NCI-H128 (cell line): ENCODE results near the gene KRT24.

Experiments
- DNase-seq: peaks from one replicate; lab custom pipeline; 2025; ENCODE audit not compliant: unreplicated experiment; lab: John Stamatoyannopoulos, UW

The KRT24 gene

DNA sequence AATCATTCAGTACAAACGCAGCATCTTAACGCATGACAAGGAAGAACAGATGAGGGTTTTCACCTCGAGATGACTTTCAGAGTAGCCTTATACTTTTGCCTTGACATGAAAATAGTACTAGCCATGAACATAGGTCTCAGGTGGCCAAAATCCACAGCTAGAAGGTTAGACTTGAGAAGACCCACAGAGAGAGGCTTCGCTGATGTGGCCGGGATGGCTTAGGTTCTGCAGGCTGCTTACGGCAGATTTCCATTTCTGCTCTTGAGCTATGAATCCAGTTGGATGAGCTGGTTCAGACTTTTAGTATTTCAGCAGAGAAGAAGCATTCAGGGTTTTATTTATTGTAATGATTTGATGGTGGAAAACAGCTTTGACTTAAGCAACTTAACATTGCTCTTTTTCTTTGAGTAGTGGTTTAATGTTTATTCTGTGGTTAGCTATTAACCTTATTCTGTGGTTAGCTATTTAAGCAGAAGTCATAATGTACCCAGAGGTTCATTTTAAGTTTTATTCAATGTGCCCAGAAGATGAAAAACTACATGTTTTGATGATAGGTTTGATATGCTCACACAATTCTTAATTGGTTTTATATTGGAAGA lies 7.6 kb downstream of the KRT24 start:
- DNase-seq = no peak

DNA sequence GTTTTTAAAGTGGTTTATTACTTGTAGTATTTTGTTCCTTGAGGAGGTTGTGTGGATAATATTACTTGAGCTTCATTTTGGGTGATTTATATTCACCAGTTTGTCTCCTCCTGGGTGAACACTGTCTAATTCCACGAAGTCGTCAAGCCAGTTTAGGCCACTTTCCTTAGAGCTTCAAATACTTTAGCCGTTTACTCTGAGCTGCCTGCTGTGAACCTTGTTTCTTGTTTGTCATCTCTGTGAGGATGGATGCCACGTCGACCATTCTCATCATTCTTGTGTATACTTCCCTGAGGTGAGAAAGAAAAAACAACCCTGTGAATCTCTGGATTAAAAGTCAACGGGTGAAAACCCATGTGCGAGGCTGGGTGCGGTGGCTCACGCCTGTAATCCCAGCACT lies 9.0 kb downstream of the KRT24 start:
- no peak for DNase-seq

DNA sequence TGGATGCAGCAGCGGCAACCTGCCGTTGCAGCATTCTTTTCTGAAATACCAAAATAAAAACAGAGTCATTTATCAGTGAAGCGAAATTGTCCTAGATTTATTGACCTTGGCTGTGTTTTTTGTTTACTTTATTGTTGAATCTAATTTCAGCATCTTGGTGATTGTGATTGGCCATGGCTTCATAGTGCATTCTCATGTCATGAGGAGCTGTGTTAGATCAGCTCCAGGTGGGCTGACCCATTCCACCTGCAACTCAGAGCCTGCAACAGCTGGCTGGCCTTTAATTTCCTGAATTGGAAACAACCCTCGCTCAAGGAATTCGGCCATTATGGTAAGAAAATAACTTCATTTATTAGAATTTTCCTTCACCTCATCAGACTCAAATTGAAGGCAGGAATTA lies 16.4 kb downstream of the KRT24 start:
- DNase-seq = no peak

DNA sequence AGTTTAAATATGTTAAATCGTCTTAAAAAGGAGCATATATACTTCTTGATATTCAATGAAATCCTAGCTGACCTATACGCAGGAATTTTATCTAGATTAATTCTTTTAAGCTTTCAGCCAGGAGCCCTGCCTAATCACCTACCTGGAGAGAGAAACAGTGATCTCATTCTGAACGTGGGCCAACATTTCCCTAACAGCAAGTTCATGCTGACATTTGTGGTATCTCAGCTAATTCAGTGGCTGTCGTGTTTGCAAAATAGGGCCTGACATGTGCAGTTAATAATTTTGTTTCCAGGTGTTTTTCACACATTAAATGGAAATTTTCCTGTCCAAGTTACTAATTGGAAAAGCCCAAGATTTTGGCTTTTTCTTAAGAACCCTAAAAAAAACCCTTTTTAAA lies 17.4 kb downstream of the KRT24 start:
- no peak for DNase-seq

DNA sequence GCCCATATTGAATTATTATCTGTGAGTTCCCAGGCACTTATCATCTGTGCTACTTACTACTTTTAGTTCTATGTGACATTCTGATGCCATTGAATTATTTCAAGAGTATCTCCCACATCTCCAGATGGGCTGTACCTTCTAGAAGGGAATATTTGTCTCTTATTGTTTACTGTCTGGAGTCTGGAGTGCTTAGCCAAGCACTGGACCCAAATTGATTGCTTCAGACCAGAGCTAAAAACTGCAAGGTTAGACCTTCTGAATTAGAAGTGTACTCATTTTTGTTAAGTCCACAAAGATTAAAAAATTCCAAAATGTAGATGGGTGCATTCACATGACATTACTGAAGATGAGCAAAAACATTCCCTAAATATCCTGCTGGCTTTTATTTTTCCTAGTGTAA lies 22.6 kb downstream of the KRT24 start:
- DNase-seq = no peak

DNA sequence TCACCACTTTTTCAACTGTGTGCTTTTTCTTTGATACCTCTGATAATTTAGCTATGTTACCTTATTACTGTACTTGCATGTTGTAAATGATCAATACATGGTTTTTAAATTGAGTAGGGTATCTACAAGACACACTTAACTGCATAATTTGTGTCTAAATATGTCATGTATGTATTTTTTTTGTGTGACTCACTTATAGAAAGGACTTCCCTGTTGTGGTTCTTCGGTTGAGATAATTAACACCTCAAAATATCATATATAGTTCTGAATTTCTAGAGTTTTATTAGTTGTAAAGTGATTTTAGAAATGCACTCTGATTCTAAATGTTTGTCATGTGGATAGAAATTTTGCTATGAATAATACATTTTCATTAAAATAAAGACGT lies 24.0 kb downstream of the KRT24 start:
- DNase-seq = no peak

DNA sequence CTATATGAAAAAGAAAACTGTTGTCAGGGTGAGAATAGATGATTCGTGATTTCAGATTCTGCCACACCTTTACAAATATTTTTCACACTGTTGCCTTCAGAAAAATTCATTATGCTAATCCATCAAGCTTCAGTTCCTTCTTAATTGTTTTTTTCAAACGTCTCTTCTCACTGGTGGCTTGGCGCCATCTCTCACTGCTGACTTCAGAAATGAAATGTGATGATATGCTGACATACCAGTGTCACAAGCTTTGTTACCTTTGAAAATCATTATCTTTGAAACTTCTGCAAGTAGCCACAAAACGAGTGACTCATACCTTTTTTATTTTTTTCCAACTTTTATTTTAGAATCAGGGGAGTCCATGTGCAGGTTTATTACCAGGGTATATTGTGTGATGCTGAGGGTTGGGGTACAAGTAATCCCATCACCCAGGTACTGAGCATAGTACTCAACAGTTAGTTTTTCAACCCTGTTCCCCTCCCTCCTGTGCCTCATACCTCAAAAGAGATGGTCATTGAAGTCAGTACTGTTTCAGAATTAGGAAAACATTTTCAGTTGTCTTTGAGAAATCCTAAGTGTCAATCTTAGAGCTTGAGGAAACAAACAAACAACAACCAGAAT lies 24.5 kb downstream of the KRT24 start:
- no peak for DNase-seq

DNA sequence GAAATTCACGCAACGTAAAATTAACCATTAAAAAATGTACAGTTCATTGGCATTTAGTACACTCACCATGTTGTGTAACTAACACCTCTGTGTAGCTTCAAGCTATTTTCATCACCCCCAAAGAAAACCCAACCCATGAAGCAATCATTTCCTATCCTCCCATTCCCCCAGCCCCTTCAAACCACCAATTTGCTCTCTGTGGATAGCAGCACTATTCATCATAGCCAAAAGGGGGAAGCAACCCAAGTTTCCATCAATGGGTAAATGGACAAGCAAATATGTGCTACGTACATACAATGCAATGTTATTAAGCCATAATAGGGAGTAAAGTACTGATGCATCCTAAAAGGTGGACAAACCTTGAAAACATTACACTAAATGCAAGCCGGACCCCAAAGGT lies 27.6 kb downstream of the KRT24 start:
- DNase-seq = no peak

DNA sequence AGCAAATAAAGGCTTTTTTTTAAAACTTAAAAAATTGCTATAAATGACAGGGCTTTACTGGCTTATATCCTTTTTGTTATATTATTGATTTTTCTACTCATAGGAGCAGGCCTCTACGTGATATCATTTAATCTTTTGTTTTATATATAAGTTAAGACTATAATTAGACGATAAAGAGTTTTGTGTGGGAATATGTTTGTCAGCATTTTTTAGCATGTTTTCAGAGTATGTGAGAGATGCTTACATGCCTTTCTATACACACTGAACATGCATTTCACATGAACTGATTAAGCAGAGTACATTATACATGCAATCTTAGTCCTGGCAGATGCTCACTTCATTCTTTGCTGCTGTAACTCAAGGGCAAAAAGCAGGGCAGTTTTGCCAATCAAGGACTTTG lies 30.9 kb downstream of the KRT24 start:
- no peak for DNase-seq

DNA sequence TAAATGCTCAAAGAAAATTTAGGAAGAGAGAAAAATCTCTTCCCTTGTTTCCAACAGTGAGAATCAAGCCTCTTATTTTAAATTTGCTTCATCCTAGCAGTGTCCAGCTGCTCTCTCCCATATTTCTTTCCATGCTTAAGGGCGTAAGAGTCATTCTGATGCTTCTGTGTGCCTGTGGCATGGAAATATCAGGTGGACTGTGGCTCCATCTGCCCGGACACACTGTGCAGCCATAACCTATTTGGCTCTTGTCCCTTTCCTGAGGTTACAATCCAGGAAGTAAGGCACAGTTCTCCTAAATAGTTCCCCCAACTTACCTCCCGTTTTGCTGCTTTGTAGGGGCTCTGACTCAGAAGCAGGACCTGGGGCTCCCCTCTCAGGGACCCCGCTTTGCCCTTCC lies 32.3 kb downstream of the KRT24 start:
- DNase-seq = no peak

DNA sequence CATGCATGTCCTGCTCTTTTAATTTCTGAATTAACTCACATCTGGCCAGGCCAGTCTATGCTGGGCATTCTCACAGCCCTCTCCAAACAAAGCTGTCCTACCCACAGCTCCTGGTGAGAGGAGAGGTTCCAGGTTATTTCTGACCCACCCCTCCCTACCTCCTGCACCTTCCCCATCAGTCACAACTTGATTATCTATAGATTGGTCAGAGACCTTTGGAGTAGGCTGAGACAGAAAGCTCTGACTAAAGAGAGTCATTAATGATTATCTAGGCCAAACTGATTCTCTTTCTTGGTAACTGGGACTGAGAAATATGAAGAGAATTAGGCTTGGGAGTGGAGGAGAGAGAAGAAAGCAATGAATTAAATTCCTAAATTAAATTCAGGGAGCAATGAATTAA lies 37.2 kb downstream of the KRT24 start:
- DNase-seq = no peak

DNA sequence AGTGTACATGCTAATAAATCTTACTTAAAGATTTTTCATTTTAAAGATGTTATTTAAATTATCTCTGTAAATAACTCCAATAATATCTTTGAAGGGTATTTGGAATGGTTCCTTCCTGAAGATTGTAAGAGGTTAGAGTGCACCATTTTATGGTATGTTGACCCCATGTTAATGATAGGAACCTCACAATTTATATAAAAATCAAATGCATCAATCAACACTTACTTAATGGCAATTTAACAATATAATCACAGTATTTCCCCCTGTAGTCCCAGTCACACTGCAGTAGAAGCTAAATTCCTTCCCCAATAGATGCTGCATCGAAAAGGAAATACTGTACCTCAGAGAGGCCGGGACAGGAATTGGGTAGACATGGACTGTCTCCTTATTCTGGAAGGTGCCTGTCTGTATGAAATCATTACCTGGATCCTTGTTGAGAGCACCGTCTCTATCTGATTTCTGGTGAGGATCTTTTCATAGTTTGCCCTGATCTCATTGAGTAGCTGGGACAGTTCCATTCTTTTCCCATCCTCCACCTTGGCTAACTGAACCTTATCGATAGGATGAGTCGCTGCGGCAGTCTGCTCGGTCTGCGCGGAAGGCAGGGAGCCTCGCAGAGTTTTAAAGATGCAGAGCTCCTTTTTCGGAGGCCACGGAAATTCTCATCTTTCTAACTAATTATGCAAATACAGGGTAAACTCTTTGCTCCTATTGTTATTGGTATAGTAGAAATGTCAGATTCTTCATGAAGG lies 38.8 kb downstream of the KRT24 start, which contains the start of gene KRT222:
Gene KRT222 (minus strand): TSS at position 596 of the 752 bp plus-strand sequence. CDS start 78 bp downstream, at position 518.
- no peak for DNase-seq

DNA sequence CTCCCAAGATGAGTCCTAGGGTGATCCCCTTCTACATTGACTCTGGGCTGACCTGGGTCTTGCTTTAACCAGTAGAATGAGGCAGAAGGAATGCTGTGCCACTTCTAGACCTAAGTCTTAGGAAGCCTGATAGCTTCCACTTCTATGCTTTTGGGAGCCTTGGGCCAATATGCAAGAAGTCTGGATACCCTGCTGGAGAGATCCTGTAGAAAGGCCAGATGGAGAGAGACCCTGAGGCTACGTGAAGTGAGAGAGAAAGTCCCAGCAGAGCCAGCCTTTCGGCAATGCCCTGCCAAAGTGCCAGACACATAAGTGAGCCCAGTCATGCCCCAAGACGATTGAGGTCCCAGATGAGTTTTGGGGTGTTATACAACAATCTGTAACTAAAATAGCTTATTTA lies 40.3 kb downstream of the KRT24 start:
- DNase-seq = no peak

DNA sequence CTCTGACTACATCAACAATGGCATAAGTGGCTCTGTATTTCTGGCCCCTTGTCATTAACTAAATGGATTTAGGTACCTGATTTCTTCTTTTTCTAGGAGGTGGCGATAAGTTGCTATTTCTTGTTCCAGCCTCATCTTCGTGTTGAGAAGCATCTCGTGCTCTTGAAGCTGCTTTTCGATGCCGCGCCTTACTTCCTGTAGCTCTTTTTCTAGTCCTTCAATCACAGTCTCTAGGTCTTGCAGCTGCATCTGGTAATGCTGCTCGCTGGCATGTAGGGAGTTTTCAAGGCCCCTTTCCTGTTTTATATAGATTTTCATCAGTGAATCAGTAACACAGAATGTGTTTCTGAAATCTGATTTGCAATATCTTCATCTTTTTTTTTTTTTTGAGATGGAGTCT lies 43.6 kb downstream of the KRT24 start:
- no peak for DNase-seq

DNA sequence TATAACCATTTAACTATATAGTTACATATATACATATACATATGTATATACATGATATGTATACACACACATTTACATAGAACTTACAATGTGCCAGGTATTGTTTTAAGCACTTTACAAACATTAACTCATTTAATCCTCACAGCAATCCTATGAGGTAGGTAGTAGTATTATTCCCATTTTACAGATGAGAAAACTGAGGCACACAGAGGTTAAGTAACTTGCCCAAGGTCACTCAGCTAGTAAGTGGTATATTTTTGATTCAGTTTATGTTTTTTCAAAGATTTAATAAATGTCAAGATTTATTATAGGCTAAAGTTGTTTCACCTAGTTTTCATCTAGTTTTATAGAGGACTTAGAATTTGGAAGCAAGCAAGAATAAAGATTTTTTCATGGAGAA lies 45.2 kb downstream of the KRT24 start:
- DNase-seq = no peak

DNA sequence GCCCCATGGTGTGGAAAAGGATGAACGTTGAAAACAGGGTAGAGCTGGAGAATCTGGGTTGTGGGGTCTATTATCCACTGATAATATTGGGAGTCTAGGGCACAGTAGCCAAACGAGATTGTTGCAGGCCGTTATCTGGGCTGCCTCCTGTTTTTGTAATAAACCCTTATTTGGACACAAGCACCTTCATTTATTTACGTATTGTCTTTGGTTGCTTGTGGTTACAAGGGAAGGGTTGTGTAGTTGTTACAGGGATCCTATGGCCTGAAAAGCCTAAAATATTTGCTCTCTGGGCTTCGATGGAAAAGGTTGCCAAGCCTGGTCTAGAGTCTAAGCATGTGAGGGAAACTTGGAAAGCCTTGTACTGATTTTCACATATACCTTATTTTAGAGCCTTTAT lies 51.6 kb downstream of the KRT24 start:
- DNase-seq = no peak

DNA sequence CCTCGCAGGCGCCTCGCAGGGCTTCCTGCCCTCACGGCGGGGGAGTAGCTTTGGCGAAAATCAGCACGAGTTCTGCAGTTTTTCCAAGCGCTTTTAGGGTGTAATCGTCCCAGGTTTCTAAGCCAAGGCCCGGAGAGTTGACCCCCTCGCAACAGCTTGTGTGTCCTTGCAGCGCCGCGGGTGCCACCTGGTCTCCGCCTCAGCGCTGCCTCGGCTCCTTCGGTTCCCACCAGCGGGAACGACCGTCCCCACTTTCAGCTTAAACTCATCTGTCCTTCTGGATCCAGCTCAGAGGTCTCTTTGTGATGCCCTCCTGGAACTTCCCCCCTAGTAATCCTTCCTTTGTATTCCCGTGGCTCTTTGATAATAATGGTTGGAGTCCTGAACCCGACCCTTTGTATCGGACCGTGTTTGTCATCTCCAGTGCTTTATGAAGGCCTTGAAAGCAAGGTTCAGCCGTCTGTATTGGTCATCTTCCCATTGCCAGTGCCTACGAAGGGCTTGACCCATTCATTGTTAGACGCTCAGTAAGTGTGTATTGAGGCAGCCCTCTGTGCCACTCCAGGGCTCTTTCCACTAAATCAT lies 55.1 kb downstream of the KRT24 start:
- DNase-seq = no peak
